HepG2 (cell line): Measurements from ENCODE around the gene ANO9. TPM values are rescaled to one million over a fixed set of nuclear protein-coding genes. Genes with fewer than 3 reads are reported as not detected.

Experiments used
- AGO1 ChIP-seq: fragments of 200-400 bp; formaldehyde crosslinking; IDR thresholded peaks from 2 replicates; pipeline ENCODE4 v1.6.1; 2017; ENCODE audit warnings: mild to moderate bottlenecking, low read depth, low read length, moderate library complexity; ENCODE audit not compliant: poor library complexity, severe bottlenecking
- AGO2 ChIP-seq: fragments of 200-400 bp; formaldehyde crosslinking; optimal IDR thresholded peaks from 2 replicates; pipeline ENCODE3; 2017; ENCODE audit warnings: mild to moderate bottlenecking, low read depth, low read length, moderate library complexity
- DRAP1 ChIP-seq: IDR thresholded peaks from 2 replicates; pipeline ENCODE4 v1.6.1; 2016; ENCODE audit warnings: missing genetic modification reagents, missing compliant biosample characterization
- E2F2 ChIP-seq: sonication (generic); formaldehyde crosslinking; IDR thresholded peaks from 2 replicates; pipeline ENCODE4 v1.4.0; 2020; ENCODE audit warnings: missing genetic modification reagents, borderline replicate concordance
- ELF3 ChIP-seq: IDR thresholded peaks from 2 replicates; pipeline ENCODE4 v1.6.1; 2016; ENCODE audit warnings: missing genetic modification reagents, missing compliant biosample characterization
- KAT7 ChIP-seq: IDR thresholded peaks from 2 replicates; pipeline ENCODE4 v1.6.1; 2018; ENCODE audit warnings: borderline replicate concordance, missing compliant biosample characterization
- NR2C2 ChIP-seq: sonication (generic); formaldehyde crosslinking; IDR thresholded peaks from 2 replicates; pipeline ENCODE4 v1.4.0; 2020; ENCODE audit warnings: missing genetic modification reagents, mild to moderate bottlenecking, moderate library complexity, borderline replicate concordance
- POLR2G ChIP-seq: fragments of 200-400 bp; formaldehyde crosslinking; IDR thresholded peaks from 2 replicates; pipeline ENCODE4 v1.6.1; 2018; ENCODE audit warnings: mild to moderate bottlenecking, low read depth, low read length, moderate library complexity
- SMAD1 ChIP-seq: sonication (generic); formaldehyde crosslinking; IDR thresholded peaks from 2 replicates; pipeline ENCODE4 v1.4.0; 2020; ENCODE audit warnings: missing genetic modification reagents, low read depth, mild to moderate bottlenecking, borderline replicate concordance
- SNAPC2 ChIP-seq: sonication (generic); formaldehyde crosslinking; IDR thresholded peaks from 2 replicates; pipeline ENCODE4 v1.8.1; 2022; ENCODE audit warnings: mild to moderate bottlenecking, missing genetic modification reagents
- SOX13 ChIP-seq, 3 experiments: fragments of 450-650 bp in 1 of 3; sonication (generic) in 1 of 3; formaldehyde crosslinking in 1 of 3; IDR thresholded peaks in 2 of 3; conservative IDR thresholded peaks in 1 of 3; 2 replicates each; pipeline versions ENCODE4 v1.5.0 to v1.6.1; 2016 to 2020; ENCODE audit warnings: antibody characterized with exemption in 1 of 3, mild to moderate bottlenecking in 1 of 3, missing compliant biosample characterization in 1 of 3, missing genetic modification reagents in 1 of 3, moderate library complexity in 1 of 3
- SP5 ChIP-seq: IDR thresholded peaks from 2 replicates; pipeline ENCODE4 v1.6.1; 2016; ENCODE audit warnings: low read depth, borderline replicate concordance
- TEAD3 ChIP-seq: optimal IDR thresholded peaks from 2 replicates; pipeline ENCODE3; 2016; ENCODE audit warnings: borderline replicate concordance
- TFDP2 ChIP-seq: sonication (generic); formaldehyde crosslinking; IDR thresholded peaks from 2 replicates; pipeline ENCODE4 v1.4.0; 2020; ENCODE audit warnings: missing genetic modification reagents
- ZNF274 ChIP-seq: sonication (generic); formaldehyde crosslinking; IDR thresholded peaks from 2 replicates; pipeline ENCODE4 v1.5.1; 2020; ENCODE audit warnings: mild to moderate bottlenecking, missing genetic modification reagents
- ZNF34 ChIP-seq: sonication (generic); formaldehyde crosslinking; IDR thresholded peaks from 2 replicates; pipeline ENCODE4 v1.4.0; 2020; ENCODE audit warnings: mild to moderate bottlenecking, missing genetic modification reagents, borderline replicate concordance
- ZNF414 ChIP-seq: sonication (generic); formaldehyde crosslinking; IDR thresholded peaks from 2 replicates; pipeline ENCODE4 v1.5.0; 2020; ENCODE audit warnings: missing genetic modification reagents
- ZNF503 ChIP-seq: sonication (generic); formaldehyde crosslinking; IDR thresholded peaks from 2 replicates; pipeline ENCODE4 v1.4.0; 2020; ENCODE audit warnings: missing genetic modification reagents
- ZNF574 ChIP-seq: sonication (generic); formaldehyde crosslinking; IDR thresholded peaks from 2 replicates; pipeline ENCODE4 v1.4.0; 2020; ENCODE audit warnings: missing genetic modification reagents
- polyA plus RNA-seq, 8 experiments: library from polyadenylated mRNA; depleted of rRNA in 3 of 8; stranded (reverse) in 7 of 8; unstranded in 1 of 8; fragments of >200 nt; fragmentation: Illumina TruSeq in 4 of 8; extraction: Trizol in 4 of 8; gene quantifications; 2 replicates each; pipeline versions ENCODE4 v1.2.1 to v1.2.3, GENCODE V29; 2011 to 2016; ENCODE audit warnings: low read depth in 4 of 8, missing spikeins in 1 of 8, mixed read lengths in 1 of 8; ENCODE audit not compliant: insufficient read depth in 1 of 8
- total RNA-seq, 5 experiments: library from RNA; depleted of rRNA; stranded (reverse); fragments of >200 nt; fragmentation: Illumina TruSeq; extraction: Trizol; gene quantifications; 2 replicates each; pipeline ENCODE4 v1.2.3, GENCODE V29; 2016; ENCODE audit warnings: low read depth in 1 of 5

ANO9 gene
- total and polyA plus RNA-seq, 2 of the 13 experiments (the other 11 are each of a cell fraction or from before 2014, with no cell fraction given): 8.9 to 14.3 TPM

- TF ChIP-seq ZNF503 (CRISPR knock-in tag) (0 out of 2 replicates have a peak, but pooled peaks have one; percentile 39), DRAP1 (no peak), ZNF274 (no peak), TEAD3 (CRISPR knock-in tag) (no peak), AGO1 (peak; percentile 10), SMAD1 (CRISPR knock-in tag) (no peak; the same call in 1 of the 2 replicates), ZNF414 (CRISPR knock-in tag) (no peak), SOX13 (IDR thresholded peaks at IDR 0.05) (no peak), SOX13 (CRISPR knock-in tag; conservative IDR thresholded peaks at IDR 0.05 in 1 of 2, IDR thresholded peaks at IDR 0.05 in 1 of 2) (no peak), NR2C2 (CRISPR knock-in tag) (peak; percentile 28; the same call in 1 of the 2 replicates), ZNF34 (CRISPR knock-in tag) (no peak), KAT7 (no peak), TFDP2 (CRISPR knock-in tag) (no peak), E2F2 (CRISPR knock-in tag) (no peak), POLR2G (peak; percentile 52; the same call in 1 of the 2 replicates), AGO2 (peak; percentile 27), SP5 (CRISPR knock-in tag) (no peak), ZNF574 (CRISPR knock-in tag) (0 out of 2 replicates have a peak, but pooled peaks have one; percentile 28), SNAPC2 (CRISPR knock-in tag) (no peak), ELF3 (CRISPR knock-in tag) (0 out of 2 replicates have a peak, but pooled peaks have one; percentile 29)
Measured at GRCh38 chr11:416757-417621, 24.8 kb downstream of the ANO9 start (continued).
